Neural progenitor cell (in vitro differentiated cells): ENCODE results near the gene UQCC3.

Experiments
- CTCF ChIP-seq: fragments of 200-600 bp; sonication (generic); IDR thresholded peaks from 2 replicates; pipeline ENCODE4 v1.5.1; 2017; ENCODE audit warnings: antibody characterized with exemption, mild to moderate bottlenecking
- EZH2 ChIP-seq: fragments of 200-600 bp; sonication (generic); IDR thresholded peaks from 2 replicates; pipeline ENCODE4 v1.6.1; 2017; ENCODE audit warnings: antibody characterized with exemption, mild to moderate bottlenecking, moderate library complexity
- EZH2phosphoT487 ChIP-seq: fragments of 200-600 bp; sonication (generic); IDR thresholded peaks from 2 replicates; pipeline ENCODE4 v1.6.1; 2017; ENCODE audit warnings: antibody characterized with exemption

GRCh38 chr11:62678433-62678769, 6.9 kb downstream of the UQCC3 start:
- TF ChIP-seq CTCF (no peak), EZH2 (no peak), EZH2phosphoT487 (no peak)
